Measurements from ENCODE around the gene CTDSPL.

DNA sequence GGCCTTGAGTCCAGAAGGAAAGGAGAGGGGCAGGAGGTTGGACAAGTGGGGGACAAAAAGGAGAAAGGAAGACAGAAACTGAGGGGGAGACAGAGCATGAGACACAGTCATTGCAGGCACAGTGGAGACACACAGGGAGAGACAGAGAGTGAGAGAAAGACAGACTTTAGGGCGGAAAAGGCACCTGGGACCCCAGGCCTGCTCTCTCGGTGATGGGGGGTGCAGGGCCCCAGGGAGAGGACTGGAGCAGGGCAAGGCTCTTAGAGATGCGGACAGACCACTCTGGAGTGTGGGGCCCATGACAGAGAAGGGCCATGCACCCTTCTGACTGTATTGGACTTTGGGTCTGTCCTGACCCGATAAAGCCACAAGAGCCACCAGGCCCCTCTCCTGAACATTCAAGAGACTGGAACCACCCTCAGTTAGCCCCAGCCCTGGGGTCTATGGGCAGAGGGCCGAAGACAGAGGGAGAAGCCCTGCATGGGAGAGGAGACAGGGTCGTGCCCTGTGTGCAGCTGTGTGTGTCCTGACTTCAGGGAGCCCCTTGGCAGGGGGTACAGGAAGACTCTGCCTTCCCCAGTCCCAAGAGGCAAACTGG, 155.3 kb downstream of the CTDSPL start:
- TF ChIP-seq, protein P1, sequence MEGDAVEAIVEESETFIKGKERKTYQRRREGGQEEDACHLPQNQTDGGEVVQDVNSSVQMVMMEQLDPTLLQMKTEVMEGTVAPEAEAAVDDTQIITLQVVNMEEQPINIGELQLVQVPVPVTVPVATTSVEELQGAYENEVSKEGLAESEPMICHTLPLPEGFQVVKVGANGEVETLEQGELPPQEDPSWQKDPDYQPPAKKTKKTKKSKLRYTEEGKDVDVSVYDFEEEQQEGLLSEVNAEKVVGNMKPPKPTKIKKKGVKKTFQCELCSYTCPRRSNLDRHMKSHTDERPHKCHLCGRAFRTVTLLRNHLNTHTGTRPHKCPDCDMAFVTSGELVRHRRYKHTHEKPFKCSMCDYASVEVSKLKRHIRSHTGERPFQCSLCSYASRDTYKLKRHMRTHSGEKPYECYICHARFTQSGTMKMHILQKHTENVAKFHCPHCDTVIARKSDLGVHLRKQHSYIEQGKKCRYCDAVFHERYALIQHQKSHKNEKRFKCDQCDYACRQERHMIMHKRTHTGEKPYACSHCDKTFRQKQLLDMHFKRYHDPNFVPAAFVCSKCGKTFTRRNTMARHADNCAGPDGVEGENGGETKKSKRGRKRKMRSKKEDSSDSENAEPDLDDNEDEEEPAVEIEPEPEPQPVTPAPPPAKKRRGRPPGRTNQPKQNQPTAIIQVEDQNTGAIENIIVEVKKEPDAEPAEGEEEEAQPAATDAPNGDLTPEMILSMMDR (IDR thresholded peaks at IDR 0.05; ENCODE audit: low read depth, low read length, missing input control): no peak
- TF ChIP-seq EGR1 (IDR thresholded peaks at IDR 0.05; ENCODE audit: low read depth in 2 of 2) (no peak), JUND (IDR thresholded peaks at IDR 0.05) (no peak), SP1 (IDR thresholded peaks at IDR 0.05) (no peak), FOXA2 (IDR thresholded peaks at IDR 0.05) (no peak), YY1 (IDR thresholded peaks at IDR 0.05) (no peak)
- TF ChIP-seq, protein P2, sequence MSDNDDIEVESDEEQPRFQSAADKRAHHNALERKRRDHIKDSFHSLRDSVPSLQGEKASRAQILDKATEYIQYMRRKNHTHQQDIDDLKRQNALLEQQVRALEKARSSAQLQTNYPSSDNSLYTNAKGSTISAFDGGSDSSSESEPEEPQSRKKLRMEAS (IDR thresholded peaks at IDR 0.05): no peak
